SK-N-SH (cell line): ENCODE measurements around the gene NBEAL2. TPM values are rescaled to one million over a fixed set of nuclear protein-coding genes. Genes with fewer than 3 reads are reported as not detected.

Experiments used
- CTCF ChIA-PET: fragments of 300-600, 350-600 bp; formaldehyde crosslinking; extraction: SDS; loops from one replicate; lab custom pipeline; 2021; lab: Yijun Ruan, JAX
- POLR2A ChIA-PET: fragments of 350-600 bp; sonication (Branson Sonifier 250); formaldehyde crosslinking; extraction: SDS; loops from one replicate; lab custom pipeline; 2020; ENCODE audit warnings: antibody characterized with exemption, inconsistent platforms; lab: Yijun Ruan, JAX
- DNase-seq: peaks from one replicate; pipeline ENCODE4 v3.0.0; 2012
- H2AFZ ChIP-seq: fragments of 200-600 bp; sonication (generic); 2 replicates; pipeline ENCODE4 v1.8.1; 2016; ENCODE audit warnings: antibody characterized with exemption, mild to moderate bottlenecking, low read depth
- H3F3A ChIP-seq: fragments of 200-600 bp; sonication (generic); replicated peaks from 2 replicates; pipeline ENCODE3; 2016; ENCODE audit warnings: antibody characterized with exemption, mild to moderate bottlenecking; ENCODE audit not compliant: insufficient read depth
- H3K27ac ChIP-seq, 2 experiments: fragments of 200-500 bp in 1 of 2; fragments of 200-600 bp in 1 of 2; sonication (Bioruptor generic) in 1 of 2; sonication (generic), shearing (Covaris generic) in 1 of 2; 2 replicates each; pipeline versions ENCODE4 v1.5.1 to v1.6.1; 2014 to 2016; ENCODE audit warnings: low read depth in 2 of 2, inconsistent platforms in 1 of 2, low read length in 1 of 2, mild to moderate bottlenecking in 1 of 2, mixed read lengths in 1 of 2
- H3K27me3 ChIP-seq: fragments of 200-600 bp; sonication (generic), shearing (Covaris generic); 2 replicates; pipeline ENCODE4 v1.6.1; 2016; ENCODE audit warnings: mixed run types; ENCODE audit not compliant: insufficient read depth
- H3K36me3 ChIP-seq, 2 experiments: fragments of 200-500 bp in 1 of 2; fragments of 200-600 bp in 1 of 2; sonication (Bioruptor generic) in 1 of 2; sonication (generic) in 1 of 2; replicated peaks in 1 of 2; 2 replicates each; pipeline versions ENCODE3 to v1.5.1; 2014 to 2016; ENCODE audit warnings: low read length in 1 of 2, mild to moderate bottlenecking in 1 of 2; ENCODE audit not compliant: insufficient read depth in 2 of 2, control insufficient read depth in 1 of 2
- H3K4me1 ChIP-seq, 2 experiments: fragments of 200-500 bp in 1 of 2; fragments of 200-600 bp in 1 of 2; sonication (Bioruptor generic) in 1 of 2; sonication (generic), shearing (Covaris generic) in 1 of 2; 2 replicates each; pipeline versions ENCODE4 v1.5.1 to v1.6.1; 2014 to 2016; ENCODE audit warnings: low read depth in 1 of 2, low read length in 1 of 2, mixed run types in 1 of 2; ENCODE audit not compliant: insufficient read depth in 2 of 2, control insufficient read depth in 1 of 2
- H3K4me2 ChIP-seq: fragments of 200-600 bp; sonication (generic), shearing (Covaris generic); 2 replicates; pipeline ENCODE4 v1.6.1; 2017; ENCODE audit warnings: mixed run types
- H3K4me3 ChIP-seq, 2 experiments: fragments of 200-500 bp in 1 of 2; fragments of 200-600 bp in 1 of 2; sonication (Bioruptor generic) in 1 of 2; sonication (generic), shearing (Covaris generic) in 1 of 2; 2 replicates each; pipeline versions ENCODE4 v1.5.1 to v1.8.1; 2014 to 2016; ENCODE audit warnings: low read depth in 2 of 2, inconsistent platforms in 1 of 2, low read length in 1 of 2, mild to moderate bottlenecking in 1 of 2, mixed read lengths in 1 of 2, moderate library complexity in 1 of 2
- H3K79me2 ChIP-seq: fragments of 200-600 bp; sonication (generic); 2 replicates; pipeline ENCODE4 v1.8.1; 2017; ENCODE audit warnings: mild to moderate bottlenecking; ENCODE audit not compliant: insufficient read depth
- H3K9ac ChIP-seq: fragments of 200-600 bp; sonication (generic); 2 replicates; pipeline ENCODE4 v1.6.1; 2017; ENCODE audit warnings: mixed run types
- H3K9me2 ChIP-seq: fragments of 200-600 bp; sonication (generic); 2 replicates; pipeline ENCODE4 v1.6.1; 2017; ENCODE audit warnings: mixed run types
- H3K9me3 ChIP-seq: fragments of 200-600 bp; sonication (generic); 2 replicates; pipeline ENCODE4 v1.6.1; 2017; ENCODE audit warnings: mixed run types, mild to moderate bottlenecking, moderate library complexity
- H4K20me1 ChIP-seq: fragments of 200-600 bp; sonication (generic); 2 replicates; pipeline ENCODE4 v1.6.1; 2017; ENCODE audit warnings: mild to moderate bottlenecking, mixed run types; ENCODE audit not compliant: insufficient read depth
- CTCF ChIP-seq: fragments of 200-600 bp; sonication (generic); IDR thresholded peaks from 2 replicates; pipeline ENCODE4 v1.6.1; 2017; ENCODE audit warnings: antibody characterized with exemption, mild to moderate bottlenecking, moderate library complexity
- EZH2phosphoT487 ChIP-seq: fragments of 200-600 bp; sonication (generic); IDR thresholded peaks from 2 replicates; pipeline ENCODE4 v1.6.1; 2017; ENCODE audit warnings: low read depth, mixed run types, mild to moderate bottlenecking, antibody characterized with exemption, moderate library complexity, borderline replicate concordance
- FOXJ3 ChIP-seq: sonication (generic); formaldehyde crosslinking; IDR thresholded peaks from 2 replicates; pipeline ENCODE4 v1.5.1; 2020; ENCODE audit warnings: mild to moderate bottlenecking, missing genetic modification reagents
- GABPA ChIP-seq: IDR thresholded peaks from 2 replicates; pipeline ENCODE4 v1.4.0; 2012; ENCODE audit warnings: low read depth, mild to moderate bottlenecking
- MEF2A ChIP-seq: IDR thresholded peaks from 2 replicates; pipeline ENCODE4 v1.4.0; 2012; ENCODE audit warnings: low read depth, borderline replicate concordance
- NFIC ChIP-seq: IDR thresholded peaks from 2 replicates; pipeline ENCODE4 v1.4.0; 2012; ENCODE audit warnings: borderline replicate concordance
- NRF1 ChIP-seq: IDR thresholded peaks from 2 replicates; pipeline ENCODE4 v1.6.1; 2012; ENCODE audit warnings: low read depth, mild to moderate bottlenecking, low read length
- POLR2AphosphoS5 ChIP-seq: IDR thresholded peaks from 2 replicates; pipeline ENCODE4 v1.6.1; 2012; ENCODE audit warnings: low read depth, low read length
- REST ChIP-seq: IDR thresholded peaks from 2 replicates; pipeline ENCODE4 v1.6.1; 2012; ENCODE audit warnings: mild to moderate bottlenecking, low read depth, low read length, moderate library complexity
- SIN3A ChIP-seq: IDR thresholded peaks from 2 replicates; pipeline ENCODE4 v1.6.1; 2012; ENCODE audit warnings: low read depth, mild to moderate bottlenecking, low read length, moderate library complexity, borderline replicate concordance
- TAF1 ChIP-seq: IDR thresholded peaks from 2 replicates; pipeline ENCODE4 v1.6.1; 2012; ENCODE audit warnings: low read depth, mild to moderate bottlenecking, low read length, moderate library complexity, borderline replicate concordance
- TEAD4 ChIP-seq: IDR thresholded peaks from 2 replicates; pipeline ENCODE4 v1.4.0; 2012; ENCODE audit warnings: mild to moderate bottlenecking, borderline replicate concordance; ENCODE audit not compliant: insufficient read depth
- YY1 ChIP-seq: IDR thresholded peaks from 2 replicates; pipeline ENCODE4 v1.4.0; 2012; ENCODE audit warnings: low read depth, mild to moderate bottlenecking
- WGBS: methylation state at CpG from one replicate; pipeline ENCODE4 v1.1.6; 2017; ENCODE audit warnings: low lambda C conversion rate; 5-methylcytosine and 5-hydroxymethylcytosine counted together
- polyA plus RNA-seq, 3 experiments: library from polyadenylated mRNA; depleted of rRNA; stranded (reverse); fragments of >200 nt; gene quantifications; 2 replicates each; pipeline ENCODE4 v1.2.3, GENCODE V29; 2012
- TF ChIP-seq, protein P1 (sequence below): IDR thresholded peaks from 2 replicates; pipeline ENCODE4 v1.4.0; 2012; ENCODE audit warnings: low read depth, borderline replicate concordance

The NBEAL2 gene
- polyA plus RNA-seq, 1 of the 3 experiments (the other 2 are of a cell fraction), result 20.3 TPM

- CTCF ChIA-PET, result interaction anchor here (0.8 to 0.9 kb wide), 2 partner anchors 68 to 333 kb away, joined by 3 read pairs; no protein-coding TSS in a partner anchor
- POLR2A ChIA-PET, result no interaction called here
These were observed 11.3 kb downstream of the NBEAL2 start for GRCh38 chr3:46990573-46991374.

DNA sequence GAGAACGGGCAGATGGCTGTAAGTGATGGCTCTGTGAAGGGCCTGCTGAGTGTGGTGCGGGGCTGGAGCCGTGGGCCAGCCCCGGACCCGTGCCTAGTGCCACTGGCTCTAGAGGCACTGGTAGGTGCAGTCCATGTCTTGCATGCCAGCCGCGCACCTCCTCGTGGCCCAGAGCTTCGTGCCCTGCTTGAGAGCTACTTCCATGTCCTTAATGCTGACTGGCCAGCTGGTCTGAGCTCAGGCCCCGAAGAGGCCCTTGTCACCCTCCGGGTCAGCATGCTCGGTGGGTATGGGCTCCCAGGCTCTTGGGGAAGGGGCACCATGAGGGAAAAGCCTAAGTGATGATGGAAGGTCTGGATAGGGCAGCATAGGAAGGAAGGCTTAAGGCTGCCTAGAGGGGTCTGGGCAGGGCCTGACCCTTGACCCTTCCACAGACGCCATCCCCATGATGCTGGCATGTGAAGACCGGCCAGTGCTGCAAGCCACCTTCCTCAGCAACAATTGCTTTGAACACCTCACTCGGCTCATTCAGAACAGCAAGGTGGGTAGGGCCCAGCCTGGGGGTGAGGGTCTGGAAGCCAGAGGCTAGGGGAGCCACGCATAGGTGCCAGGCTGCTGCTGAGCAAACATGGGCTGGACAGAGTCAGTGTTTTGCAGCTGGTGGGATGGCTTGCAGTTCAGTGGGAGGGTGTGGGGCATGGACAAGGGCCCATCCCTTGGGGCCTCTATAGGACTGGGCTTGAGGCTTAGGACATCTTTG lies 12.1 kb downstream of the NBEAL2 start:
- POLR2A ChIA-PET, result no interaction called here
- no peaks in the 10 kb centered on the region for H3K9me2 ChIP-seq
- peaks cover 0 to 4% of the 10 kb centered on the region in 2 experiments for H3K36me3 ChIP-seq
- TF ChIP-seq TAF1, result no peak
- TF ChIP-seq MEF2A, result no peak
- TF ChIP-seq POLR2AphosphoS5, result no peak
- TF ChIP-seq, protein P1, sequence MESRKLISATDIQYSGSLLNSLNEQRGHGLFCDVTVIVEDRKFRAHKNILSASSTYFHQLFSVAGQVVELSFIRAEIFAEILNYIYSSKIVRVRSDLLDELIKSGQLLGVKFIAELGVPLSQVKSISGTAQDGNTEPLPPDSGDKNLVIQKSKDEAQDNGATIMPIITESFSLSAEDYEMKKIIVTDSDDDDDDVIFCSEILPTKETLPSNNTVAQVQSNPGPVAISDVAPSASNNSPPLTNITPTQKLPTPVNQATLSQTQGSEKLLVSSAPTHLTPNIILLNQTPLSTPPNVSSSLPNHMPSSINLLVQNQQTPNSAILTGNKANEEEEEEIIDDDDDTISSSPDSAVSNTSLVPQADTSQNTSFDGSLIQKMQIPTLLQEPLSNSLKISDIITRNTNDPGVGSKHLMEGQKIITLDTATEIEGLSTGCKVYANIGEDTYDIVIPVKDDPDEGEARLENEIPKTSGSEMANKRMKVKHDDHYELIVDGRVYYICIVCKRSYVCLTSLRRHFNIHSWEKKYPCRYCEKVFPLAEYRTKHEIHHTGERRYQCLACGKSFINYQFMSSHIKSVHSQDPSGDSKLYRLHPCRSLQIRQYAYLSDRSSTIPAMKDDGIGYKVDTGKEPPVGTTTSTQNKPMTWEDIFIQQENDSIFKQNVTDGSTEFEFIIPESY, result no peak
- no peak for TF ChIP-seq CTCF
- TF ChIP-seq SIN3A, result no peak
- no peak for TF ChIP-seq FOXJ3 (CRISPR knock-in tag)
- TF ChIP-seq REST, result no peak
- TF ChIP-seq, all 33 proteins: peak for 0
- H3K79me2 ChIP-seq, result no peaks in the 10 kb centered on the region
- H2AFZ ChIP-seq, result no peak overlapping the region
- no peak overlapping the region for H3K4me3 ChIP-seq
- DNase-seq, result no peak
- no peak overlapping the region for H3K4me2 ChIP-seq
- no peak overlapping the region for H3K9ac ChIP-seq
- no peaks in the 10 kb centered on the region for H4K20me1 ChIP-seq
- H3K27me3 ChIP-seq, result no peaks in the 10 kb centered on the region
- CTCF ChIA-PET, result interaction anchor here (0.8 to 3.4 kb wide), 2 partner anchors 68 kb away, joined by 3 to 21 read pairs; no protein-coding TSS in a partner anchor
- H3K27ac ChIP-seq, result no peak overlapping the region
- no peaks in the 10 kb centered on the region; a peak in 1 of 4 replicates for H3K4me1 ChIP-seq
- H3K9me3 ChIP-seq, result no peaks in the 10 kb centered on the region
- H3F3A ChIP-seq, result no peaks in the 10 kb centered on the region
- 87% methylated on average over 9 of the region's 16 CpGs for WGBS

More at GRCh38 chr3:46990573-46991374, 11.3 kb downstream of the NBEAL2 start:
- Histone ChIP-seq H3K9ac (no peak overlapping the region), H3K9me3 (no peaks in the 10 kb centered on the region), H3K27me3 (no peaks in the 10 kb centered on the region), H3K9me2 (no peaks in the 10 kb centered on the region), H3F3A (no peaks in the 10 kb centered on the region), H3K79me2 (no peaks in the 10 kb centered on the region), H2AFZ (no peak overlapping the region), H3K4me3 (no peak overlapping the region), H3K4me1 (no peaks in the 10 kb centered on the region; a peak in 1 of 4 replicates), H4K20me1 (no peaks in the 10 kb centered on the region), H3K27ac (no peak overlapping the region)
- no peak for DNase-seq
- TF ChIP-seq NFIC, result no peak
- TF ChIP-seq SIN3A, result no peak
- no peak for TF ChIP-seq GABPA
- no peak for TF ChIP-seq EZH2phosphoT487
- no peak for TF ChIP-seq TEAD4
- TF ChIP-seq NRF1, result no peak
- TF ChIP-seq YY1, result no peak
- TF ChIP-seq, all 33 proteins: peak for 0
- H3K36me3 ChIP-seq, result peaks cover 0 to 4% of the 10 kb centered on the region in 2 experiments
- no peak overlapping the region for H3K4me2 ChIP-seq
- WGBS, result 89% methylated on average over 11 of the region's 11 CpGs
